Subcutaneous abdominal adipose tissue (tissue), 5 donors: ENCODE measurements around the gene LAMA5.

Experiments
- H3K27ac ChIP-seq: one replicate; pipeline ENCODE4 v1.7.0; 2013; ENCODE audit warnings: low read depth, mild to moderate bottlenecking, inconsistent platforms, low read length, moderate library complexity
- H3K27me3 ChIP-seq, 5 donors: one replicate each; pipeline ENCODE4 v1.7.0; 2013; ENCODE audit warnings: low read length in 5 of 5, inconsistent platforms in 1 of 5; ENCODE audit not compliant: control insufficient read depth in 5 of 5, insufficient read depth in 4 of 5
- H3K36me3 ChIP-seq, 5 donors: one replicate each; pipeline ENCODE4 v1.7.0; 2013; ENCODE audit warnings: low read length in 5 of 5; ENCODE audit not compliant: control insufficient read depth in 5 of 5, insufficient read depth in 5 of 5
- H3K4me1 ChIP-seq, 5 donors: one replicate each; pipeline ENCODE4 v1.7.0; 2013; ENCODE audit warnings: low read length in 5 of 5, mild to moderate bottlenecking in 3 of 5, moderate library complexity in 1 of 5; ENCODE audit not compliant: control insufficient read depth in 5 of 5, insufficient read depth in 5 of 5
- H3K4me3 ChIP-seq, 5 donors: one replicate each; pipeline ENCODE4 v1.7.0; 2013; ENCODE audit warnings: low read length in 5 of 5, low read depth in 1 of 5
- H3K9ac ChIP-seq, 5 donors: one replicate each; pipeline ENCODE4 v1.7.0; 2013; ENCODE audit warnings: low read length in 5 of 5, mild to moderate bottlenecking in 4 of 5, moderate library complexity in 3 of 5
- H3K9me3 ChIP-seq, 5 donors: one replicate each; pipeline ENCODE4 v1.7.0; 2013; ENCODE audit warnings: low read length in 5 of 5; ENCODE audit not compliant: control insufficient read depth in 5 of 5
- donor health status: healthy.
- donor health status: healthy.
- donor health status: healthy.
- donor health status: healthy.
- donor health status: healthy.

The LAMA5 gene

GRCh38 chr20:62404761-62405107, 37.6 kb upstream of the LAMA5 start:
- Histone ChIP-seq H3K4me3 (no peak overlapping the region), H3K27ac (no peak overlapping the region), H3K36me3 (peaks cover 0 to 8% (median 0%) of the 10 kb centered on the region in 5 donors), H3K27me3 (peaks cover 0 to 9% (median 6%) of the 10 kb centered on the region in 5 donors), H3K4me1 (peaks cover 0 to 30% (median 24%) of the 10 kb centered on the region in 5 donors), H3K9ac (no peak overlapping the region), H3K9me3 (no peaks in the 10 kb centered on the region)

DNA sequence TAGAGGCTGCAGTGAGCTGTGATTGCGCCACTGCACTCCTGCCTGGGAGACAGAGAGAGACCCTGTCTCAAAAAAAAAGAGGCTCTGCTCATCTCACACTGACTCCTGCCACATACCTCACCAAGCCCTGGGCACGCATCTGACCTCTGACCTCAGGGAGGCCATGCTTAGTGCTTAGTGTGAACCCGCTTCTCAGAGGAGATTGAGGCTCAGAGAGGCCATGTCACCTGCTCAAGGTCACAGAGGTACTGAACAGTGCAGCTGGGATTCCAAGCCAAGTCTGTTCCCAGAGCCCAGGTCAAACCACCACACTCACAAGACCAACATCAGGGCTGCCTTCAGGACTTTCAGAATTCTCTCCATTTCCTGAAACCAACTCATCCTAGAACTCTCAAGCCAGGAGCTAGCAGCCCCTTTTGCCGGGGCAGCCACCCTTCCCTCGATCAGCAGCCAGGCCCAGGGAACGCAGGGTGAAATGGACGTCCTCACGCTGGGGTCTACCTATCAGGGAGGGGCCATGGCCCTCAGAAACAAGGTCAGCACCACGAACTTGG, 37.1 kb upstream of the LAMA5 start:
- H3K9me3 ChIP-seq, result no peaks in the 10 kb centered on the region
- H3K4me3 ChIP-seq, result no peak overlapping the region
- no peak overlapping the region for H3K27ac ChIP-seq
- peaks cover 0 to 7% (median 3%) of the 10 kb centered on the region in 5 donors for H3K27me3 ChIP-seq
- H3K9ac ChIP-seq, result no peak overlapping the region
- peaks cover 0 to 8% (median 0%) of the 10 kb centered on the region in 5 donors for H3K36me3 ChIP-seq
- peaks cover 0 to 27% (median 21%) of the 10 kb centered on the region in 5 donors for H3K4me1 ChIP-seq

DNA sequence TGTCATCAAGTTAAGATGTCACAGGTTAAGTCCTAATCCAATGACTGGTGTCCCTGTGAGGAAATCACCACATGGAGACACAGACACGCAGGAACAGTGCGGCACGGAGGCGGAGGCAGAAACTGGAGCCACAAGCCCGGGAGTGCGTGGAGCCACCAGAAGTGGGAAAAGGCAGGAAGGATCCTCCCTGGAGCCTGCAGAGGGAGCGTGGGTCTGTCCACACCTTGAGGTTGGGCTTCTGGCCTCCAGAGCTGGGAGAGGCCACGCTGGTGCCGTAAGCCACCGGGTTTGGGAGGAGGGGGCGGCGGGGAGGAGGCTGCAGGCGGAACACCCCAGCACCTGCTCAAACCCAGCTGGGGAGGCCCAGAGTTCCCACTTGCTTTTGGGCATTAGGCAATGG, 36.2 kb upstream of the LAMA5 start:
- H3K4me3 ChIP-seq, result no peak overlapping the region
- no peak overlapping the region for H3K9ac ChIP-seq
- H3K27ac ChIP-seq, result no peak overlapping the region
- H3K36me3 ChIP-seq, result peaks cover 0 to 8% (median 0%) of the 10 kb centered on the region in 5 donors
- H3K9me3 ChIP-seq, result no peaks in the 10 kb centered on the region
- peaks cover 0 to 3% (median 0%) of the 10 kb centered on the region in 5 donors for H3K27me3 ChIP-seq
- H3K4me1 ChIP-seq, result peaks cover 0 to 27% (median 21%) of the 10 kb centered on the region in 5 donors

GRCh38 chr20:62402456-62403150, 35.5 kb upstream of the LAMA5 start:
- Histone ChIP-seq H3K27ac (no peak overlapping the region), H3K9ac (no peak overlapping the region), H3K36me3 (peaks cover 0 to 10% (median 0%) of the 10 kb centered on the region in 5 donors), H3K4me3 (no peak overlapping the region), H3K9me3 (no peaks in the 10 kb centered on the region), H3K4me1 (peaks cover 0 to 22% (median 19%) of the 10 kb centered on the region in 5 donors), H3K27me3 (no peaks in the 10 kb centered on the region)

DNA sequence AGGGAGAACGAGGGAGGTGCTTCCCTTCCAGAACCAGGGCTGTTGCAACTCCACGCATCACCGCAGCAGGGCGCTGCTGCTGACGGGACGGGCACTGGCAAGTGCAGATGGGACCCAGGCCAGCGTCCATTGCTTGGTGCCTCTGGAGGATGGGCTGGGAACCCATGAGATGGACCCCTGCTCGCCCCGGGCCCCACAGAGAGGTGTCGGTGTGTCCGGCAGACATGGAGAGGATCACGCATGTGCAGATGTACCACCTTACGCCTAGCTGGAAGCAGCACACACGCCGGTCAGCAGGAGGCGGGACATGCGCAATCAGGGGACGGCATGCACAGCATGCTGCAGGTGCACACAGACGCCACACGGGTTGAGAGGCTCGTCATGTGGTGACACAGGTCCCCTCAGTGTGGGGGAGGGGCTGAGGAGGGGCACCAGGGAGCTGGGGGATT, 34.2 kb upstream of the LAMA5 start:
- Histone ChIP-seq H3K36me3 (peaks cover 0 to 15% (median 0%) of the 10 kb centered on the region in 5 donors), H3K4me1 (peaks cover 0 to 15% (median 11%) of the 10 kb centered on the region in 5 donors), H3K4me3 (no peak overlapping the region), H3K27ac (no peak overlapping the region), H3K9ac (no peak overlapping the region), H3K9me3 (no peaks in the 10 kb centered on the region), H3K27me3 (no peaks in the 10 kb centered on the region)

DNA sequence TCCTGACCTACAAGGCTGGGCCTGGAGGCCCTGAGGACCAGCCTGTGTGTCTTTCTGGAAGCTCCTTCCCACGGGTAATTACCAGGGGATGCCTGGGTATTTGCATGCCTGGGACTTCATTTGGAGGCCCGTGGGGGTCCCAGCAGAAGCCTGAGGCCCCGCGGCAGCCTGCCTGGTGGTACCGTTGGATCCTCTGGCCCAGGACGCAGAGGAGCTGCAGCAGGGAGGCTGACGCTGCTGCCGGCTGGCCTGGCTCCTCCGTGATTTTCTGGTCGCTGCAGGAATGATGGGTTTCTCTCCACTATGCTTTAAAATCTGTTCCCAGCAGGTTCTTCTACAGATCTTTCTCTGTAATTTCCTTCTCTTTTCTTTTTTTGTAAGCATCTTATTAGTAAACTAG, 33.4 kb upstream of the LAMA5 start:
- no peaks in the 10 kb centered on the region for H3K27me3 ChIP-seq
- peaks cover 0 to 20% (median 2%) of the 10 kb centered on the region in 5 donors for H3K36me3 ChIP-seq
- H3K4me3 ChIP-seq, result no peak overlapping the region
- no peak overlapping the region for H3K9ac ChIP-seq
- peaks cover 0 to 7% (median 3%) of the 10 kb centered on the region in 5 donors for H3K4me1 ChIP-seq
- no peaks in the 10 kb centered on the region for H3K9me3 ChIP-seq
- no peak overlapping the region for H3K27ac ChIP-seq

DNA sequence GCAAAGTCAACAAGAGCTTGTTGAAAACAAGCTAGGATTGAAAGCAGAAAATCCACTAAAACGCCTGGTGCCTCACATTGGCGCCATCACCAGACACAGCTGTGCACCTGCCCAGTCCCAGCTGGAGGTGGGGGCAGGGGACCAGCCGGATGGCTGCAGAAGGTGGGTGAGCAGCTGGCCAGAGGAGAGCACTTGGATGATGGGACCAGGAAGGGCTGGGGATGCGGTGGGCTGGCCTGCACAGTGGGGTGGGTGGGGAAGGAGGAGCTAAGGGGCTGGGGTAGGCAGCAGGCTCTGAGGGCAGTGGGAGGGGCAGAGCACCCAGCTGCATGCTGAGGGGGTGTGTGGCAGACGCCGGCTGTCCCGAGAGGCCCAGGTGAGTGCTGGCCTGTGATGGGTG, 32.9 kb upstream of the LAMA5 start:
- H3K27me3 ChIP-seq, result no peaks in the 10 kb centered on the region
- no peaks in the 10 kb centered on the region for H3K9me3 ChIP-seq
- H3K9ac ChIP-seq, result no peak overlapping the region
- H3K4me1 ChIP-seq, result peaks cover 0 to 2% (median 0%) of the 10 kb centered on the region in 5 donors
- H3K4me3 ChIP-seq, result no peak overlapping the region
- H3K27ac ChIP-seq, result no peak overlapping the region
- H3K36me3 ChIP-seq, result peaks cover 0 to 20% (median 2%) of the 10 kb centered on the region in 5 donors

DNA sequence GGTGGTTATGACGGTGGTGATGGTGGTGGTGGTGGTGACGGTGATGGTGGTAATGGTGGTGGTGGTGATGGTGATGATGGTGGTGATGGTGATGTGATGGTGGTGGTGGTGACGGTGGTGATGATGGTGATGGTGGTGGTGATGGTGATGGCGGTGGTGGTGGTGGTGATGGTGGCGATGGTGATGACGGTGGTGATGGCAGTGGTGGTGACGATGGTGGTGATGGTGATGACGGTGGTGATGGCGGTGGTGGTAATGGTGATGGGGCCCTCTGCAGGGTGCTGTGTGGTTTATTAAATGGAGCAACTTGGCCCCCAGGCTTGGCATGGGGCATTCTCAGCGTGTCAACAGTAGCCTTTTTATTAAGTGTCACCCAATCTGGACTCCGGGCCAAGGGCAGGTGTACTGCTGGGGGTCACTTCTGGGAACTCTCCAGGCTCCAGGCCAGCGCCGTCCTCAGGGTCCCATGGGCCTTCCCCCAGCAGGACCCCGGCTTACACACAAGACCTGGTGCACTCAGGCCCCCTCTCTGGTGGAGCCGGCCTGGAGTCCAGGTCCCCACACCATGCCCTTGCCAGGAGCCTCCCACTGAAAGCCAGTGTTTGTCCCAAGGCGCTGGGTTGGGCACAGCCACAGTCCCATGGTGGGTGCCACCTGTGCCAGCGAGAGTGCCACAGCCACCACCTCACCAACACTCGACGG, 31.2 kb upstream of the LAMA5 start:
- Histone ChIP-seq H3K27ac (no peak overlapping the region), H3K4me3 (no peak overlapping the region), H3K9me3 (no peaks in the 10 kb centered on the region), H3K4me1 (no peaks in the 10 kb centered on the region), H3K36me3 (peaks cover 0 to 34% (median 14%) of the 10 kb centered on the region in 5 donors), H3K9ac (no peak overlapping the region), H3K27me3 (no peaks in the 10 kb centered on the region)

DNA sequence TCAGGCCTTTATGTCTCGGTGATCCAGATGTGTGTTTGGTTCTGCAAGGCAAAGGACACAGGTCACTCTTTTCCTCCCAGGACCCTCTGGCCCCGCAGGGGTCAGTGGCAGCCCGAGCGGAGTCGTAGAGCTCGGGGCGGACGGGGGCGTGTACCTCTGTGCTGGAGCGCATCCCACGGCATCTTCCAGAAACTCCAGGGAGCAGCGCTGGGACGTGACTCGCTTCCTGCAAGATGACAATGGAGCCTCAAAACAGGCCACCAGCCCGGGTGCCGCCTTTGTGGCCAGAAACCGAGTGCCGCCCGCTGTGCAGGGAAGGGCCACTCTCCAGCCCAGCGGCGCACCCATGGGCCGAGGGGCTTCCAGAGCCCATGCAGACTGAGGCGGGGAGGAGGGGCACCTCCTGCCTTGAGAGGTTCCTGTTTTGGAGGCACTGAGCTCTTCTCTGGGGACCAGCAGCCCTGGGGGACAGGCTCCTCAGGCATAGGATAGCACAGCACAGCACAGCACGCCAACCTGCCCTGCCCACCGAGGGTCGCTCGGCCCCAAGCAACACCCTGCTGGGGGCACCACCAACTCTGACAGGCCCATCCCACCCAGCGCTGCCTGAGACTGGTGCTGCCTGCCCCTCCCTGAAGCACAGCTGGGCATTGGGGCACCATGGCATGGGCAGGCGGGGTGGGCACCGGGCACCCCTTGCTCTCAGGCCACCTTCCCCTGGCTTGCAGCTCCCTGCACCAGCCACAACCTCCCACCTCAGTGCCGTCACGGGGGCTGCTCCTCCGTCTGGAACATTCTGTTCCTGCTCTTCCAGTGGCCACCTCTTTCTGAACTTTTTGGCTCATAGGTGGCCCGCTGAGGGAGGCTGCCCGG, 29.5 kb upstream of the LAMA5 start:
- H3K27me3 ChIP-seq, result no peaks in the 10 kb centered on the region
- H3K36me3 ChIP-seq, result peaks cover 0 to 42% (median 24%) of the 10 kb centered on the region in 5 donors
- no peaks in the 10 kb centered on the region for H3K4me1 ChIP-seq
- no peak overlapping the region for H3K4me3 ChIP-seq
- no peak overlapping the region for H3K9ac ChIP-seq
- no peaks in the 10 kb centered on the region for H3K9me3 ChIP-seq
- no peak overlapping the region for H3K27ac ChIP-seq
